ENCODE results near the gene TCP11L2. TPM values are rescaled to one million over a fixed set of nuclear protein-coding genes. Genes with fewer than 3 reads are reported as not detected.
A peak's percentile ranks its signal among the peaks of the same experiment; 100 is the strongest.

Gene TCP11L2
- total and polyA plus RNA-seq, 2 of the 4 experiments (the other 2 are of a cell fraction): 7.3 to 32.8 TPM

- Histone ChIP-seq H2BK20ac (ENCODE audit: low read depth, low read length) (no peak overlapping the region), H2AFZ (replicated peaks; ENCODE audit: low read length, poor library complexity) (no peak overlapping the region), H2BK15ac (ENCODE audit: low read depth, low read length) (peak overlapping the region; percentile 5; the same call in 1 of the 3 replicates), H3K9ac (ENCODE audit: low read depth, low read length) (no peak overlapping the region), H3K27me3 (ENCODE audit: control insufficient read depth, insufficient read depth, low read length) (no peaks in the 10 kb centered on the region), H3K56ac (ENCODE audit: extremely low read depth, insufficient read depth, low read length) (no peak overlapping the region), H3K27ac (ENCODE audit: insufficient read depth, low read length) (no peak overlapping the region), H3K9me1 (ENCODE audit: insufficient read depth, low read length) (peaks cover 15% of the 10 kb centered on the region), H3K9me3 (ENCODE audit: control insufficient read depth, insufficient read depth, low read length) (no peaks in the 10 kb centered on the region), H2AK9ac (replicated peaks; ENCODE audit: low read depth, low read length, poor library complexity) (no peak overlapping the region), H2AK5ac (ENCODE audit: low read depth, low read length) (no peak overlapping the region), H3K79me1 (ENCODE audit: low read depth in 1 of 2, low read length in 2 of 2) (no peaks in the 10 kb centered on the region), H3K23ac (ENCODE audit: low read depth, low read length) (no peak overlapping the region), H2BK5ac (ENCODE audit: low read depth, low read length, poor library complexity, severe bottlenecking) (no peak overlapping the region), H3K4me2 (ENCODE audit: low read depth, low read length) (no peak overlapping the region), H4K91ac (ENCODE audit: insufficient read depth, low read depth, low read length) (no peak overlapping the region), H4K5ac (ENCODE audit: low read depth, low read length) (no peak overlapping the region), H3K18ac (ENCODE audit: low read depth, low read length) (no peak overlapping the region), H4K8ac (ENCODE audit: low read depth in 2 of 2, low read length in 2 of 2) (no peak overlapping the region), H3K4me3 (ENCODE audit: insufficient read depth, low read depth, low read length) (no peak overlapping the region), H2BK120ac (ENCODE audit: low read depth, low read length) (no peak overlapping the region), H3K4me1 (ENCODE audit: control insufficient read depth, insufficient read depth, low read length) (peaks cover 8% of the 10 kb centered on the region), H3K36me3 (ENCODE audit: control insufficient read depth, insufficient read depth, low read length) (no peaks in the 10 kb centered on the region), H3K14ac (replicated peaks; ENCODE audit: low read depth, low read length) (no peak overlapping the region), H4K20me1 (ENCODE audit: insufficient read depth, low read length) (no peaks in the 10 kb centered on the region), H3K4ac (ENCODE audit: low read depth, low read length) (no peak overlapping the region)
- dilution Hi-C loops (cut with HindIII; ENCODE audit: low sequenced_read_pairs, unreplicated experiment) (no loop called here), intact Hi-C loops (cut with micrococcal nuclease) (no loop called here), in situ Hi-C loops (cut with MboI; ENCODE audit: low sequenced_read_pairs) (no loop called here)
- no TSS peak for BruUV-seq (replicated peaks)
- WGBS, 2 experiments (ENCODE audit: extremely low coverage in 2 of 2, insufficient read length in 1 of 2): no CpG with 5 or more reads among the region's 5 CpGs
- CTCF ChIA-PET: no interaction called here
- ATAC-seq (ENCODE audit: low read depth) (no peak), DNase-seq (no peak)
- TF ChIP-seq MXI1 (IDR thresholded peaks at IDR 0.05; ENCODE audit: borderline replicate concordance, low read depth, low read length) (no peak), ELK1 (IDR thresholded peaks at IDR 0.05; ENCODE audit: borderline replicate concordance, low read depth, low read length) (no peak), USF2 (IDR thresholded peaks at IDR 0.05; ENCODE audit: low read depth, low read length) (no peak), MAFK (IDR thresholded peaks at IDR 0.05; ENCODE audit: low read depth, low read length) (no peak), RCOR1 (IDR thresholded peaks at IDR 0.05; ENCODE audit: insufficient replicate concordance, low read length) (no peak), BHLHE40 (IDR thresholded peaks at IDR 0.05; ENCODE audit: low read depth, low read length) (no peak), CHD1 (IDR thresholded peaks at IDR 0.05; ENCODE audit: low read depth, low read length) (no peak), CTCF (conservative IDR thresholded peaks at IDR 0.05; ENCODE audit: low read depth, low read length) (no peak), FOS (IDR thresholded peaks at IDR 0.05; ENCODE audit: low read depth, low read length) (no peak), RFX5 (IDR thresholded peaks at IDR 0.05; ENCODE audit: low read depth, low read length) (no peak), NFE2L2 (IDR thresholded peaks at IDR 0.05; ENCODE audit: low read depth, low read length) (no peak), CEBPB (IDR thresholded peaks at IDR 0.05; ENCODE audit: low read depth, low read length) (no peak), POLR2A (IDR thresholded peaks at IDR 0.05; ENCODE audit: low read depth, low read length) (no peak), RAD21 (IDR thresholded peaks at IDR 0.05; ENCODE audit: low read length) (no peak), MAZ (IDR thresholded peaks at IDR 0.05; ENCODE audit: borderline replicate concordance, low read depth, low read length) (no peak), SMC3 (IDR thresholded peaks at IDR 0.05; ENCODE audit: low read depth, low read length) (no peak)
- POLR2A ChIA-PET (ENCODE audit: unreplicated experiment): no interaction called here
These were observed 10.2 kb upstream of the TCP11L2 start for GRCh38 chr12:106292339-106292738.

Data from IMR-90 (cell line).